NCI-H82 treated with DMSO at 0.1 percent for 48 hours (cell line): ENCODE measurements around the gene POLD3.
A peak's percentile ranks its signal among the peaks of the same experiment; 100 is the strongest.

Experiments
- DNase-seq: peaks from one replicate; lab custom pipeline; 2025; ENCODE audit not compliant: unreplicated experiment; lab: John Stamatoyannopoulos, UW

POLD3 gene

GRCh38 chr11:74592441-74593362, at the start of gene POLD3:
POLD3 (plus strand) TSS chr11:74592582; CDS start chr11:74592659, 77 bp downstream.
- peak; percentile 45 for DNase-seq

GRCh38 chr11:74543991-74544390, 48.4 kb upstream of the POLD3 start:
- DNase-seq, result no peak

DNA sequence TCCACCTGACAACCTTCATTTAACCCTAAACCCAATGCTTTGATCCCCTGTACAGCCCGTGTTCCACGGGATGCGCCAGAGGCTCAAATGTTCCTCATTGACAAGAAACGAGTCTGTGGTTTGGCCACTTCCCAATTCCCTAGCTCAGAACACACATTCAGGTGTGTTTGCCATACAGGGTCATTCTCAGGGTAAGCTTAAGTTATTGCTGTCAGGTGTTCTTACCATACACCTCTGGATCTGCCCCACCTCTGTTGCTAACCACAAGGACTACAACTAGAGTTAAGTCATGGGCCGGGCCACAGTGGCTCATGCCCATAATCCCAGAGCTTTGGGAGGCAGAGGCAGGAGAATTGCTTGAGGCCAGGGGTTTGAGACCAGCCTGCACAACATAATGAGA, 45.6 kb upstream of the POLD3 start:
- DNase-seq, result no peak

DNA sequence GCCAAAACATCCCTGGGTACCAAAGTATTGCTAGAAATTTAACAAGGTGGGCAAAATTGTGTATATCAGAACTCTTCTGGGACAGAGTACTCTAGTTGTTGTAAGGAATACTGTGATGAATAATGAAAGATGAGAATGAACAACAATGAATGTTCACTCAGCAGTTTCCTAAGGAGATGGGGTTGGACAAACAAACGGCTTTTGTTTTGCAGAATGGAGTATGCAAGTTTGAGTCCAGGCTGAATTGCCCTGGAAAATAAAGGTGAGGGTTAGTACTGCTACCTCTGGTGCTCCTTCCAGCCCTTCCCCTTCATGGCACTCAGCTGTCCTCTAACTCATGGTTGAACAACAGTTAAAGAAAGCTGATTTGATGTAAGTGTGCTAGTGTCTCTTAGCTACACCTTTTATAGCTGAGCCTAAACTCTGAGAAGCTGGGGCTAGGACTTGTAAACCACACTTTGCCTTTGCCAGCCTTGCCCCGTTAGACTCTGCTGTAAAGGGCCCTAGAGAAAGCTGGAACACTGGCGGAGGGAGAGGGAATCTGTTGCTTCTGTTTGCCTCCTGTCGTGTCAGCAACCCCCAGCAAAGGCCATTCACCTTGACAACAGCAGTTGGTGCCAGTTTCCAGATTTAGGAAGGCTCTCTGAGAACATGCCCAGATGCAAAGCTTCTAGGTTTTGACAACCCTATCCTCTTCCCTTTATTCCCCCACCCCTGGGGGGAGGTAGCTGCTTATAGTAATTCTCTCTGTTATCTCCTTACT, 41.2 kb upstream of the POLD3 start:
- DNase-seq, result no peak

DNA sequence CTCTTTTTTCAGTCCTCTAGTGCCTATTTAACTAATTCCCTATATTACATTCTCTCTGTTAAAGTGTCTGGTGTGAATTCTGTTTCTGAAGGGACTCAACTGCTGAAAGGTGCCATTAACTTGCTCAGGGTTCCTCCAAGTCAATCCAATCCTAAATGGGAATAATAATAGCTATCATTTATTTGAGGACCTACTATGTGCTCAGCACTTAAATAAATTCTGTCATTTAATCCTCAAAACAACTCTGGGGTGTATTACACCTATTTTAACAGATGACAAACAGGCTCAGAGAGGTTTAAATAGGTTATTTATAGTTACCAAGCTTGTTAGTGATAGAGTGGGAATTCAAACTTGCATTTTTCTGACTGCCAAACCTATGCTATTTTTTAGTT, 40.6 kb upstream of the POLD3 start:
- DNase-seq, result no peak

- DNase-seq, result no peak
Measured at GRCh38 chr11:74557526-74557925, 34.9 kb upstream of the POLD3 start.

- DNase-seq, result no peak
Measured at GRCh38 chr11:74559110-74559933, 33.1 kb upstream of the POLD3 start.

DNA sequence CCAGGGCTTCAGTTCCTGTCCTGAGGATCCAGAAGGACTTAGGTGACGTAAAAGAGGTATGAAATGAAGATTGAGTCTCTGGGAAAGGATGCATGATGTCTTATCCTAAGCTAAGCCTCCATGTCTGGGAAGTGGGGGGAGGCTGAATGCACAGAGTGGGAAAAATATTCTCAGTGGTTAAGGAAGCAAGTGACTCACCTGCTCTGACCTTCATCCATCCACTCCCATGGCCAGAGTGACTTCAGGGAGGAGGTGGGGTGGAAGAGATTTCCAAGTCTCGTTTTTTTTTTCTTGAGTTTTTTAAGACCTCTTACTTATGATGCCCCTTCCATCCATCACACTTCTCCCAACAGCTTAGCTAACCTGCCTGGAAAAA, 32.5 kb upstream of the POLD3 start:
- DNase-seq, result no peak

DNA sequence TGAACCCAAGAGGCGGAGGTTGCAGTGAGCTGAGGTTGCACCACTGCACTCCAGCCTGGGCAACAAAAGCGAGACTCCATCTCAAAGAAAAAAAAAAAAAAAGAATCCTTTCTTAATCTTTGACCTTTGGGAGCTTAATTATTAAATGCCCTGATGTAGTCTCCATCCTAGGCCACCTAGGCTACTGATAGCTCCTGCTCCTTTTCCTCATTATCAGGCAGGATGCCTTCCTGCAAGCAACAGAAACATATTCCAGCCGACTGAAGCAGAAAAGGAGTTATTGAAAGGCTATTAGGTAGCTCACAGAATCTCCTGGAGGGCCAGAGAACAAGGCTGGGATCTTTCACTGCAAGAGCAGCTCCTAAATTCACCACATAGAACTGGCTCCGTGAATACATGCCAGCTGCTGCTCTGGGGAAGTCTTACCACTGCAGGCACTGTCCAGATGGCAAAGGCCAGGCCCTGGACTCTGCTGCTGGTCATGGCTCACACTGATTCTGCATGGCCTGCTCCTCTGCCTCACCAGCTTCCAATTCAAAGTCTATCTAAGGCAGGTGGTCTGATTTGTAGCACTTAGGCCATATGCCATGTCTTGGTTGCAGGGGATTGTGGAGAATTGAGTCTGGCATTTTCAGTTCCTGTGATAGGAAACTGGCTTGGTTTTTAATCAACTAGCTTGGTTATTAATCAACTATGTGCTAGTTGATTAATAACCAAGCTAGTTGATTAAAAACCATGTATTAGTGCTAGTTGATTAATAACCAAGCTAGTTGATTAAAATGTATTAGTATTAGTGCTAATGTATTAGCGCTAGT, 26.0 kb upstream of the POLD3 start:
- no peak for DNase-seq

DNA sequence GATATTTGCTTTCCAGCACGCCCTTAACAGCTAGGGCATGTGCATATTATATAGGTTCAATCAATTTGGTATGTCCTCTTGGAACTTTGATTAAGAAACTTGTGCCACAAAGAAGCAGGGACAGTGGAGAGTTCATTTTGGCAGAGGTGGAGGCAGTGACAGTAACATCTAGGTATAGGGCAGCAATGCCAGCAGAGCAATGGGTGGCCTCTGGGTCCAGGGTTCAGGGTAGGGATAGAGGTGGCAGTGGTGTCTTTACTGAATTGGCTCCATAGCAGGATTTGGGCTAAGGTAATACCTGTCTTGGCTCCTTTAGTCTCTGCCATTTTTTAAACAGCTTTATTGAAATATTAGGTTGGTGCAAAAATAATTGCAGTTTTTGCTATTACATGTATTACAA, 24.4 kb upstream of the POLD3 start:
- DNase-seq, result no peak

GRCh38 chr11:74570266-74571061, 21.9 kb upstream of the POLD3 start:
- peak; percentile 21 for DNase-seq

DNA sequence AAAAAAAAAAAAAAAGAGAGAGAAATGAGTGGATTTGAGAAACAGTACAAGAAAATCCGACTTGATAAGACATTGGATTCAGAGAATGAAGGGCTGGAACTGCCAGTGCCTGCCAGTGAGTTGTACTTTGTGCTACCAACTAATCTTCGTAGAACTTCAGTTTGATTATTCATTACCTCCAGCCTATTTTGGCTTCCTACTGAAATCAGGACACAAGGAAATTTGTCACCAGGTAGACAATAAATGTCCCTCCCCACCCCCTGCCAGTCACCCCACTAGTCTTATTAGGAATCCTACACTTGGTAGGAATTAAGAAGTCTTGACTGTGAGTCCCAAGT, 21.4 kb upstream of the POLD3 start:
- DNase-seq, result no peak

- DNase-seq, result no peak
Measured at GRCh38 chr11:74572349-74572748, 20.0 kb upstream of the POLD3 start.

- no peak for DNase-seq
Measured at GRCh38 chr11:74574563-74574962, 17.8 kb upstream of the POLD3 start.

- DNase-seq, result no peak
Measured at GRCh38 chr11:74575999-74576398, 16.4 kb upstream of the POLD3 start.

DNA sequence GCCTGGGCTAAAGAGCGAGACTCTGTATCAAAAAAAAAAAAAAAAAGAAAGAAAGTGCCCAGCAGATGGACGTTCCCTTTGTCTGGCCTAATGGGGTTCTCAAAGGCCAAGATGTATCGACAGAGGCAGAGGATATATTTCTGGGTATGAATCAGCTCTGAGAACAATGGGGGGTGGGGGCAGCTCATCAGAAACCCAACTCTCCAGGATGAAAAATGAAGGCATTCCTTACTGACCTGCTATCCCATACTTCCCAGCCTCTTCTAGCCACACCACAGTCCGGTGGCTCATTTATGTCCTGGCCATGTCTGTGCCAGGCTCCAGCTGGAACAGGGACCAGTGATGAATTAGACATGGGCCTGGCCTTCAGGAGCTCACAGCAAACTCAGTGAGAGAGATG, 15.2 kb upstream of the POLD3 start:
- no peak for DNase-seq

DNA sequence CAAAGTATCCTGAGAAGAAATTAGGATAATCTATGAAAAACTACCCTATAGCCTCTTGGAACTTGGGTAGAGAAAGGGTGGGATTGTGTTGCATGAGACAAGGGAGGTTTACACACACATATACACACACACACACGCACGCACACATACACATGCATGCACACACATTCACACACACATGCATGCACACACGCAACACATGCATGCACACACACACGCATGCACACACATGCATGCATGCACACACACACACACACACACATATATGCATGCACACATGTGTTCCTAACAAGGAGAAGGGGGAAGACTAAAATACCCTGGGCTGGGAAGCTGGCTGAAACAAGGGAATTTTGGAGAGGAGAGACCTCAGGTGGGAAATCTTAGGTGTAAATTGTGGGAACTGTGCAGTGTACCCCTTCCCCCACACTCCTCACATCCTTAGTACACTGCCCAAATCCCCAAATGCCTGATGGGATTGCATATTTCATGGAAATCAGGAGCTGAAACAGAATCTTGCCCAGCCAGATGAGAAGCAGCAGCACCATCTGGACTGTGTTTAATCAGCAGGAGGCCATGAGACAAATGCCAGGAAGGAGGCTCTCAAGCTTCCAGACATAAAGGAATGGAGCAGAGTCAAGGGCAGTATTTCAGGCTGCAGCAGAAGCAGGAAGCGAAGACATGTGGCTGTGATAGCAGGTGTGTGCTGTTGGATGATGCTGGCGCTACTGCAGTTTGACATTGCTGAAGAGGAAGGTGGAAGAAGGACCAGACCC, 14.6 kb upstream of the POLD3 start:
- peak; percentile 18 for DNase-seq

DNA sequence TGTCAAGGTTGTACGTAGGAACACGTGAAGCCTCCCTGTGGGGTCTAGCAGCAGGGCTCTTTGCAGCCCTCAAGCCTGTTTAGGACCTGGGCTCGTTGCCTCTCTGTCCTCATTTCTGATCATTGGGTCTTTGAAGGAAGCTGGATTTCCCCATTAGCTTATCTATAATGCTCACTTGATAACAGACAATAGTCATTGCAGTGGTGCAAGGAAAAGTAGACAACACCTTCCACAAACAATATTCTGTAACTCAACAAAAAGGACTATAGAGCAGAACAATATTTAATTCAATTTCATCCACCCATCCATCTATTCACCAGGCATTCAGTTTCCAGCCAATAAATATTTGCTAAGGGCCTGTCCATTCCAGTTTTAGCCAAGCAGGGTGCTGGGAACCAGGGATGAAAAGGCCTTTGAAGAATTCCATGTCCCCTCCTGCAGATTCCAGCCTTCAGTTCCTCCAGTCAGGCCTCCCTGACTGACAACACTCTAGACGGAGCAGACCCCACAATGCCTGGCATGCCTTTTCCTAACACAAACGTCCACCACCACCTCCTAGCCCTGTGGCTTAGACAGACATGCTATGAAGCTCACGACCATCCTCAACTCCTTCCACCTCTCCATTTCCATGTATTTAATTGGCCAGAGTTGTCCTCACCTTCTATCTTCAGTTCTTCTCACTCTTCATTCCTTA, 12.7 kb upstream of the POLD3 start:
- no peak for DNase-seq
